OCI-LY7 (cell line): Measurements from ENCODE around the gene HOGA1. TPM values are rescaled to one million over a fixed set of nuclear protein-coding genes. Genes with fewer than 3 reads are reported as not detected.
"Not testable (repeated sequence)": the region's sequence is repeated elsewhere in the genome, so short reads cannot be mapped to it uniquely, and the experiment has no call there.

Experiments used
- BruUV-seq: library from RNA; stranded (reverse); fragments of 400-500 nt; replicated peaks from 2 replicates; lab custom pipeline; 2021; lab: Mats Ljungman, UMichigan
- CTCF ChIA-PET: fragments of 300-600 bp; sonication (Branson Sonifier 250); formaldehyde crosslinking; loops from one replicate; lab custom pipeline; 2022; ENCODE audit warnings: antibody characterized with exemption; ENCODE audit not compliant: unreplicated experiment; lab: Charles Lee
- POLR2A ChIA-PET: fragments of 300-600 bp; sonication (Branson Sonifier 250); formaldehyde crosslinking; loops from one replicate; lab custom pipeline; 2022; ENCODE audit warnings: antibody characterized with exemption; lab: Charles Lee
- DNase-seq: peaks from one replicate; pipeline ENCODE4 v3.0.0-alpha.2; 2015; ENCODE audit warnings: low spot score
- H2AFZ ChIP-seq: fragments of 200-600 bp; sonication (generic), shearing (Covaris generic); 2 replicates; pipeline ENCODE4 v1.6.1; 2014; ENCODE audit warnings: mild to moderate bottlenecking, antibody characterized with exemption, low read length, moderate library complexity
- H3K27ac ChIP-seq: fragments of 200-600 bp; sonication (generic); 2 replicates; pipeline ENCODE4 v1.5.1; 2014; ENCODE audit warnings: mixed run types, low read depth, mild to moderate bottlenecking, moderate library complexity, low read length, inconsistent platforms; ENCODE audit not compliant: poor library complexity, severe bottlenecking
- H3K36me3 ChIP-seq: fragments of 200-600 bp; sonication (generic); 2 replicates; pipeline ENCODE4 v1.6.1; 2014; ENCODE audit warnings: mild to moderate bottlenecking, antibody characterized with exemption, low read length, moderate library complexity, mixed read lengths; ENCODE audit not compliant: insufficient read depth
- H3K4me1 ChIP-seq: fragments of 200-600 bp; sonication (generic); 2 replicates; pipeline ENCODE4 v1.5.1; 2014; ENCODE audit warnings: mild to moderate bottlenecking, low read length; ENCODE audit not compliant: insufficient read depth, poor library complexity, severe bottlenecking
- H3K4me2 ChIP-seq: fragments of 200-600 bp; sonication (generic); 2 replicates; pipeline ENCODE4 v1.6.1; 2014; ENCODE audit warnings: mild to moderate bottlenecking, low read length
- H3K4me3 ChIP-seq: fragments of 200-600 bp; sonication (generic); 2 replicates; pipeline ENCODE4 v1.5.1; 2014; ENCODE audit warnings: mild to moderate bottlenecking, low read depth, low read length; ENCODE audit not compliant: poor library complexity, severe bottlenecking
- H3K79me2 ChIP-seq: fragments of 200-600 bp; sonication (generic); 2 replicates; pipeline ENCODE4 v1.6.1; 2016; ENCODE audit warnings: low read depth, mild to moderate bottlenecking, low read length, moderate library complexity, mixed read lengths; ENCODE audit not compliant: insufficient read depth
- H3K9me2 ChIP-seq: fragments of 200-600 bp; sonication (generic); 2 replicates; pipeline ENCODE4 v1.6.1; 2016; ENCODE audit warnings: mild to moderate bottlenecking, low read length, mixed read lengths; ENCODE audit not compliant: insufficient read depth
- H3K9me3 ChIP-seq: fragments of 200-600 bp; sonication (generic); 2 replicates; pipeline ENCODE4 v1.6.1; 2014; ENCODE audit warnings: mild to moderate bottlenecking, mixed run types, low read length, mixed read lengths
- H4K20me1 ChIP-seq: fragments of 200-600 bp; sonication (generic); 2 replicates; pipeline ENCODE4 v1.6.1; 2014; ENCODE audit warnings: mild to moderate bottlenecking, antibody characterized with exemption, low read length, moderate library complexity, mixed read lengths; ENCODE audit not compliant: insufficient read depth
- EZH2phosphoT487 ChIP-seq: fragments of 200-600 bp; sonication (generic); IDR thresholded peaks from 2 replicates; pipeline ENCODE4 v1.6.1; 2018; ENCODE audit warnings: low read depth, borderline replicate concordance, mild to moderate bottlenecking, mixed run types, antibody characterized with exemption, low read length, moderate library complexity, mixed read lengths
- intact Hi-C: fragments of 100-400 bp; cut with micrococcal nuclease; formaldehyde crosslinking; loops from one replicate; pipeline ENCODE4 v1.10.0; 2022; ENCODE audit not compliant: unreplicated experiment
- total RNA-seq, 2 experiments: library from RNA; depleted of rRNA in 1 of 2; stranded (reverse); fragments of >200 nt in 1 of 2; shearing (Covaris generic) in 1 of 2; gene quantifications; 2 replicates each; pipeline ENCODE4 v1.2.3, GENCODE V29; 2014 to 2022
- TF ChIP-seq, protein P1 (sequence below): fragments of 200-600 bp; sonication (generic); conservative IDR thresholded peaks from 2 replicates; pipeline ENCODE4 v1.5.1; 2014; ENCODE audit warnings: mild to moderate bottlenecking, antibody characterized with exemption, low read length, moderate library complexity, mixed read lengths

HOGA1 gene
- total RNA-seq, 2 experiments from 2014 or later: 0.25 TPM; not detected in 1

DNA sequence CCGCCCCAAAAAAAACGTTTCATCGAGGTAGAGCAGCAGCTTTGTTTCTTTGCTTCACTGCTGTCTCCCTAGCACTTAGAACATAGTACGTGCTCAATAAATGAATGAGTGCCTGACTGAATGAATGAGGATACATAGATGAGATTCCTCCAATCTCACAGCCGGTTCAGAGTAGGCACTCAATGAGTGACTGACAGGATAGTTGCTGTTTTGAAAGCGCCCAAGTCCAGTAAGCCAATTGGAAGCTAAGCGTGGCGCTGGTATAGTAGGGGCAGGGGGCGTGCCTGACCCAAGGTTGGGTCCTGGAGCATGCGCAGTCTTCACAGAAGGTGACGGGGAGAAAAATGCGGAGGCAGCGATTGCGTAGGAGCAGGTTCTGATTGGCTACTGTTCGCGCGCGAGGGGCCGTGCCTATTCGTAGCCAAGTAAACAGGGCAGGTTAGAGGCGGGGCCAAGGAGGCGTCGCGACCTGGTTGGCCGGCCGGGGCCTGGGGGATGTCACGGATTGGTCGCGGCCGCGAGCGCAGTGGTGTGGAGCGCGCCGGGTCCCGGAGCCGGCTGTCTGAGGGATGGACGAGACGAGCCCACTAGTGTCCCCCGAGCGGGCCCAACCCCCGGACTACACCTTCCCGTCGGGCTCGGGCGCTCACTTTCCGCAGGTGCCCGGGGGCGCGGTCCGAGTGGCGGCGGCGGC, 56.1 kb downstream of the HOGA1 start, which contains the start of gene PI4K2A:
Gene PI4K2A (plus strand): TSS at position 498 of the 694 bp plus-strand sequence. CDS start 72 bp downstream, at position 570.
- POLR2A ChIA-PET: interaction anchor here (0.7 to 0.9 kb wide), 3 partner anchors 27 to 1369 kb away, joined by 3 to 5 read pairs (median 3); partner anchors contain the start of gene BLNK
- DNase-seq: peak; percentile 99
- Histone ChIP-seq H3K4me2 (peak within 1 kb of the TSS; percentile 99), H3K9me3 (no peaks in the 10 kb centered on the region), H3K9me2 (no peaks in the 10 kb centered on the region), H3K4me3 (peak within 1 kb of the TSS; percentile 100), H3K4me1 (peaks cover 15% of the 10 kb centered on the region), H2AFZ (peak within 1 kb of the TSS; percentile 85), H3K36me3 (peaks cover 10% of the 10 kb centered on the region), H3K79me2 (peaks cover 10% of the 10 kb centered on the region; the same call in 1 of the 2 replicates), H4K20me1 (peaks cover 10% of the 10 kb centered on the region; the same call in 1 of the 2 replicates), H3K27ac (no peak within 1 kb of the TSS)
- intact Hi-C loops: no loop called here
- TF ChIP-seq EZH2phosphoT487: no peak
- TF ChIP-seq, protein P1, sequence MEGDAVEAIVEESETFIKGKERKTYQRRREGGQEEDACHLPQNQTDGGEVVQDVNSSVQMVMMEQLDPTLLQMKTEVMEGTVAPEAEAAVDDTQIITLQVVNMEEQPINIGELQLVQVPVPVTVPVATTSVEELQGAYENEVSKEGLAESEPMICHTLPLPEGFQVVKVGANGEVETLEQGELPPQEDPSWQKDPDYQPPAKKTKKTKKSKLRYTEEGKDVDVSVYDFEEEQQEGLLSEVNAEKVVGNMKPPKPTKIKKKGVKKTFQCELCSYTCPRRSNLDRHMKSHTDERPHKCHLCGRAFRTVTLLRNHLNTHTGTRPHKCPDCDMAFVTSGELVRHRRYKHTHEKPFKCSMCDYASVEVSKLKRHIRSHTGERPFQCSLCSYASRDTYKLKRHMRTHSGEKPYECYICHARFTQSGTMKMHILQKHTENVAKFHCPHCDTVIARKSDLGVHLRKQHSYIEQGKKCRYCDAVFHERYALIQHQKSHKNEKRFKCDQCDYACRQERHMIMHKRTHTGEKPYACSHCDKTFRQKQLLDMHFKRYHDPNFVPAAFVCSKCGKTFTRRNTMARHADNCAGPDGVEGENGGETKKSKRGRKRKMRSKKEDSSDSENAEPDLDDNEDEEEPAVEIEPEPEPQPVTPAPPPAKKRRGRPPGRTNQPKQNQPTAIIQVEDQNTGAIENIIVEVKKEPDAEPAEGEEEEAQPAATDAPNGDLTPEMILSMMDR: no peak
- CTCF ChIA-PET: no interaction called here
- BruUV-seq: no TSS peak

DNA sequence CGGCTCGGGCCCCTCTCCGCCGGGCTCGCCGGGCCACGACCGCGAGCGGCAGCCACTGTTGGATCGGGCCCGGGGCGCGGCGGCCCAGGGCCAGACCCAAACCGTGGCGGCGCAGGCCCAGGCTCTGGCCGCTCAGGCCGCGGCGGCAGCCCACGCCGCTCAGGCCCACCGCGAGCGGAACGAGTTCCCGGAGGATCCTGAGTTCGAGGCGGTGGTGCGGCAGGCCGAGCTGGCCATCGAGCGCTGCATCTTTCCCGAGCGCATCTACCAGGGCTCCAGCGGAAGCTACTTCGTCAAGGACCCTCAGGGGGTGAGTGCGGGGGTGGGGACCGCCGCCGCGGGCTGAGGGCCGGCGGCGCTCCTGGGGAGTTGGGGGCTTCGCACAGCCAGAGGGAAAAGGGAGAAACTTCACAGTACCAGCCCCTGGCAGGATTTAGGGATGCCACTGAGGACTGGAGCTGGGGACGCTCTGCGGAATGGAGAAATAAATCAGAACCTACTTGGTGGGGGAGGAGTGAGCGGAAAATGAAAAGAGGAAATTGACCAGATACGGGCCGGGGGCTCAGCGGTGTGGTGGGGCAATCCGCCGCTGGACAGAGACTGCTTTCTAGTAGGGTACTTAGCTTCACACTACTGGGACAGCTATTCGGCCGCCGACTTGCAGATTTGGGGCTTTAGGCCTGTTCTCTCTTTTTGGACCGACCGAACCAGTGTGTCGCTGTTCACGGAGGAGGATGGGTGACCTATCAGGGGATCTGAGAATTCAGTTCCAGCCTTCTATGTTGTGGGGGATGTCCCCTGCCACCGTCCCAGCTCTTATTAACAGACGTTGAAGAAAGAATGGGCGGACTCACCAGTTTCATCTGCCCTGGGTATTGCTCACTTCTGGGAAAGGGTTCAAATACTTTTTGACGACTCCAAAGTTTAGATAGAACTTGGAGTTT, 57.0 kb downstream of the HOGA1 start:
- CTCF ChIA-PET: no interaction called here
- H3K9me3 ChIP-seq: no peaks in the 10 kb centered on the region
- no peaks in the 10 kb centered on the region for H3K9me2 ChIP-seq
- intact Hi-C loops: no loop called here
- POLR2A ChIA-PET: interaction anchor here (0.9 to 2.2 kb wide), 2 partner anchors 28 to 95 kb away, joined by 3 to 9 read pairs; partner anchors contain the start of gene ZFYVE27
- H3K79me2 ChIP-seq: peaks cover 10% of the 10 kb centered on the region; the same call in 1 of the 2 replicates
- peak overlapping the region; percentile 85 for H2AFZ ChIP-seq
- peak overlapping the region; percentile 99 for H3K4me2 ChIP-seq
- H3K4me3 ChIP-seq: peak overlapping the region; percentile 100
- TF ChIP-seq, protein P1: no peak
- TF ChIP-seq EZH2phosphoT487: no peak
- peaks cover 10% of the 10 kb centered on the region; the same call in 1 of the 2 replicates for H4K20me1 ChIP-seq
- TSS peak; percentile 60 for BruUV-seq
- peak; percentile 47 for DNase-seq
- H3K4me1 ChIP-seq: peaks cover 15% of the 10 kb centered on the region
- H3K27ac ChIP-seq: no peak overlapping the region
- H3K36me3 ChIP-seq: peaks cover 10% of the 10 kb centered on the region

DNA sequence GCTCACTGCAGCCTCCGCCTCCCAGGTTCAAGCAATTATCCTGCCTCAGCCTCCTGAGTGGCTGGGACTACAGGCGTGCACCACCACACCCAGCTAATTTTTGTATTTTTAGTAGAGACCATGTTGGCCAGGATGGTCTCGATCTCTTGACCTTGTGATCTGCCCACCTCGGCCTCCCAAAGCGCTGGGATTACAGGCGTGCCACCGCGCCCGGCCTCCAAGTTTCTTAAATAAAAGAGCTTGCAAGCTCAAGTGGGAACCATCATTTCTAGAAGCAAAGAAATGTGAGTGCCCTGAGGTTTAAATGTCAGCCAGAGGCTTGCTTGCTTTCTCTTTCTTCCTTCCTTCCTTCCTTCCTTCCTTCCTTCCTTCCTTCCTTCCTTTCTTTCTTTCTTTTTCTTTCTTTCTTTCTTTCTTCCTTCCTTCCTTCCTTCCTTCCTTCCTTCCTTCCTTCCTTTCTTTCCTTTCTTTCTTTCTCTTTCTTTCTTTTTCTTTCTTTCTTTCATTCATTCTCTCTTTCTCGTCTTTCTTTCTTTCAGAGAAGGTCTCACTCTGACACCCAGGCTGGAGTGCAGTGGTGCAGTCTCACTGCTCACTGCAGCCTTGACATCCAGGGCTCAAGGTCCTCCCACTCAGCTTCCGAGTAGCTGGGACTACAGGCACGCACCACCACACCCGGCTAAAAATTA, 58.4 kb downstream of the HOGA1 start:
- DNase-seq, CTCF ChIA-PET, H3K27ac ChIP-seq, H3K9me2 ChIP-seq, H3K4me3 ChIP-seq, H3K4me2 ChIP-seq, H2AFZ ChIP-seq, H3K9me3 ChIP-seq, BruUV-seq, intact Hi-C loops: not testable (repeated sequence)
- peaks cover 10% of the 10 kb centered on the region; the same call in 1 of the 2 replicates for H3K79me2 ChIP-seq
- peaks cover 10% of the 10 kb centered on the region; the same call in 1 of the 2 replicates for H4K20me1 ChIP-seq
- peaks cover 15% of the 10 kb centered on the region for H3K4me1 ChIP-seq
- peaks cover 11% of the 10 kb centered on the region for H3K36me3 ChIP-seq
- POLR2A ChIA-PET: interaction anchor here (2.2 kb wide), 1 partner anchor 94 kb away, joined by 9 read pairs; the partner anchor contains the start of gene ZFYVE27
